LNCaP clone FGC (cell line): ENCODE results near the gene MSH5.

Experiments used
- DNase-seq: peaks from one replicate; pipeline ENCODE4 v3.0.0-alpha.2; 2011; ENCODE audit warnings: low read depth
- H3K4me3 ChIP-seq: 2 replicates; pipeline ENCODE4 v1.5.1; 2011; ENCODE audit warnings: mild to moderate bottlenecking, low read depth, low read length, control low read depth
- CTCF ChIP-seq: IDR thresholded peaks from 2 replicates; pipeline ENCODE4 v1.5.1; 2012; ENCODE audit warnings: mild to moderate bottlenecking; ENCODE audit not compliant: control insufficient read depth, insufficient read depth; ENCODE audit errors: extremely low read depth

MSH5 gene

GRCh38 chr6:31719001-31719400 lies 20.8 kb upstream of the MSH5 start:
- peak overlapping the region; percentile 43 for H3K4me3 ChIP-seq
- DNase-seq = no peak
- no peak for TF ChIP-seq CTCF

GRCh38 chr6:31720196-31720770 lies 19.5 kb upstream of the MSH5 start:
- no peak for DNase-seq
- no peak overlapping the region for H3K4me3 ChIP-seq
- TF ChIP-seq CTCF = no peak

- H3K4me3 ChIP-seq = no peak within 1 kb of the TSS
- no peak for DNase-seq
- TF ChIP-seq CTCF = no peak
These were observed 18.3 kb upstream of the MSH5 start, which contains the start of gene LY6G6C for GRCh38 chr6:31721351-31722020. Gene LY6G6C (minus strand): TSS chr6:31721746. CDS start chr6:31721679, 67 bp downstream.

- H3K4me3 ChIP-seq = no peak overlapping the region
- TF ChIP-seq CTCF = no peak
- DNase-seq = no peak
These were observed 17.6 kb upstream of the MSH5 start for GRCh38 chr6:31722173-31722572.

- TF ChIP-seq CTCF = no peak
- no peak within 1 kb of the TSS for H3K4me3 ChIP-seq
- DNase-seq = no peak
These were observed 16.4 kb upstream of the MSH5 start, which contains the start of gene MPIG6B for GRCh38 chr6:31723245-31723979. Gene MPIG6B (plus strand): TSS chr6:31723373. CDS start chr6:31723384, 11 bp downstream.

- no peak overlapping the region for H3K4me3 ChIP-seq
- DNase-seq = no peak
- TF ChIP-seq CTCF = no peak
These were observed 15.7 kb upstream of the MSH5 start for GRCh38 chr6:31723980-31724691.
